Measurements from ENCODE around the gene POLR1E. TPM values are rescaled to one million over a fixed set of nuclear protein-coding genes. Genes with fewer than 3 reads are reported as not detected.

The POLR1E gene
- total and polyA plus RNA-seq, 2 of the 8 experiments (the other 6 are each of a cell fraction or from before 2014, with no cell fraction given) = 16.0 to 40.0 TPM

DNA sequence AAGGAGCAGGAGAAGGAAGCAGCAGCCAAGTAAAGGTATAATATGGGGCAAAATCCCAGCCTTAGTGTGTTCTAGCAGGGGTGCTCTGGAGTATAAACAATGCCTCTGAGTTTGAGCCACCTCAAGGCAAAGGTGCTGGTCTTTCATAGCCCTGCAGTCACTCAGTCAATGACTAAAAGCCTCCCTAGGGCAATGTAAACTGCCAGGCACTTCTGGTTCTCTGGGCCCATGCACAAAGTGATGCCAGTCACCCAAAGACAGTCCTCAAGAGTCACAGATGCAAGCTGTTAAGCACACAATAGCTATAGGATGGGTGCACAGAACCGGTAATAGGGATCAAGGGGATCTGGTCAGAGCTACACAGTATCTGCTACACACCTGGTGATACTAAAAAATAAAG is 33.1 kb upstream of the POLR1E start:
- Histone ChIP-seq H3K23ac (ENCODE audit: insufficient read length) (no peak overlapping the region), H3K27ac (ENCODE audit: low read depth, low read length) (no peak overlapping the region), H2AFZ (ENCODE audit: low read length) (no peak overlapping the region), H2AK5ac (ENCODE audit: low read depth, low read length) (no peak overlapping the region), H2BK20ac (ENCODE audit: low read length) (no peak overlapping the region), H3K14ac (ENCODE audit: insufficient read length) (no peak overlapping the region), H3K56ac (replicated peaks; ENCODE audit: insufficient read length, low read depth, low read length) (no peak overlapping the region), H3K79me2 (ENCODE audit: control insufficient read depth in 1 of 2, insufficient read depth in 2 of 2, low read length in 2 of 2) (peaks cover 7 to 93% of the 10 kb centered on the region in 2 experiments), H2BK5ac (ENCODE audit: low read depth, low read length) (no peak overlapping the region), H4K5ac (ENCODE audit: insufficient read length, low read depth, low read length) (no peak overlapping the region), H2BK15ac (ENCODE audit: low read length) (no peak overlapping the region), H3K4ac (replicated peaks; ENCODE audit: insufficient read length, low read depth, low read length) (no peak overlapping the region), H3K4me2 (ENCODE audit: insufficient read depth in 1 of 2, low read depth in 2 of 2, low read length in 2 of 2) (no peak overlapping the region), H4K91ac (replicated peaks; ENCODE audit: insufficient read length, low read length) (no peak overlapping the region), H3K27me3 (replicated peaks in 1 of 4; ENCODE audit: control insufficient read depth in 3 of 4, extremely low read depth in 1 of 4, insufficient read depth in 3 of 4, low read length in 3 of 4) (no peaks in the 10 kb centered on the region), H3K9ac (replicated peaks in 1 of 4; ENCODE audit: extremely low read depth in 1 of 4, low read depth in 3 of 4, low read length in 3 of 4) (no peak overlapping the region), H3K4me3 (ENCODE audit: extremely low read depth in 1 of 4, insufficient read depth in 2 of 4, low read depth in 3 of 4, low read length in 4 of 4) (no peak overlapping the region), H3K79me1 (ENCODE audit: low read depth, low read length) (peaks cover 15% of the 10 kb centered on the region), H2BK120ac (replicated peaks; ENCODE audit: low read depth, low read length) (no peak overlapping the region), H4K20me1 (replicated peaks in 1 of 2; ENCODE audit: control insufficient read depth in 1 of 2, insufficient read depth in 2 of 2, low read length in 2 of 2) (peaks cover 16 to 34% of the 10 kb centered on the region in 2 experiments), H4K8ac (ENCODE audit: extremely low read depth, insufficient read depth, low read length) (no peak overlapping the region), H3K9me3 (ENCODE audit: insufficient read depth in 2 of 2, low read depth in 1 of 2, low read length in 1 of 2) (no peaks in the 10 kb centered on the region; a peak in 1 of 4 replicates), H3K4me1 (replicated peaks in 1 of 4; ENCODE audit: control insufficient read depth in 3 of 4, insufficient read depth in 4 of 4, low read length in 3 of 4) (peaks cover 0 to 3% (median 1%) of the 10 kb centered on the region in 4 experiments; a peak in 2 of 7 replicates), H3K18ac (ENCODE audit: extremely low read depth, low read length) (no peak overlapping the region), H2BK12ac (ENCODE audit: low read depth, low read length) (no peak overlapping the region), H3K36me3 (ENCODE audit: control insufficient read depth in 2 of 4, insufficient read depth in 4 of 4, low read length in 3 of 4) (no peaks in the 10 kb centered on the region; a peak in 1 of 8 replicates), H3K23me2 (ENCODE audit: low read depth, low read length) (no peaks in the 10 kb centered on the region)
- ChIA-PET POLR2A (ENCODE audit: partially characterized antibody) (interaction anchor here (1.0 to 3.7 kb wide), 4 partner anchors 10 to 19 kb away, joined by 4 to 18 read pairs (median 4); partner anchors contain the start of gene ZBTB5), CTCF (ENCODE audit: partially characterized antibody) (interaction anchor here (0.9 kb wide), 1 partner anchor 38 kb away, joined by 3 read pairs; no protein-coding TSS in a partner anchor)
- TF ChIP-seq TAF1 (IDR thresholded peaks at IDR 0.05; ENCODE audit: low read depth, low read length) (no peak), SRF (IDR thresholded peaks at IDR 0.05; ENCODE audit: low read depth, low read length) (no peak), SIN3A (conservative IDR thresholded peaks at IDR 0.05 in 1 of 2, IDR thresholded peaks at IDR 0.05 in 1 of 2; ENCODE audit: low read depth in 1 of 2, low read length in 2 of 2) (no peak), TBP (IDR thresholded peaks at IDR 0.05; ENCODE audit: low read depth, low read length) (no peak), RAD21 (IDR thresholded peaks at IDR 0.05 in 1 of 2, conservative IDR thresholded peaks at IDR 0.05 in 1 of 2; ENCODE audit: low read depth in 2 of 2, low read length in 2 of 2) (no peak), POLR2AphosphoS5 (IDR thresholded peaks at IDR 0.05; ENCODE audit: low read depth, low read length) (no peak), BACH1 (IDR thresholded peaks at IDR 0.05; ENCODE audit: low read length) (no peak), HDAC6 (IDR thresholded peaks at IDR 0.05; ENCODE audit: low read depth, low read length) (no peak), CEBPB (IDR thresholded peaks at IDR 0.05; ENCODE audit: low read depth, low read length) (no peak), POU5F1 (IDR thresholded peaks at IDR 0.05; ENCODE audit: low read depth, low read length) (no peak), SP2 (IDR thresholded peaks at IDR 0.05; ENCODE audit: low read length) (no peak), NRF1 (IDR thresholded peaks at IDR 0.05; ENCODE audit: low read depth, low read length) (no peak)
- TF ChIP-seq, protein P1, sequence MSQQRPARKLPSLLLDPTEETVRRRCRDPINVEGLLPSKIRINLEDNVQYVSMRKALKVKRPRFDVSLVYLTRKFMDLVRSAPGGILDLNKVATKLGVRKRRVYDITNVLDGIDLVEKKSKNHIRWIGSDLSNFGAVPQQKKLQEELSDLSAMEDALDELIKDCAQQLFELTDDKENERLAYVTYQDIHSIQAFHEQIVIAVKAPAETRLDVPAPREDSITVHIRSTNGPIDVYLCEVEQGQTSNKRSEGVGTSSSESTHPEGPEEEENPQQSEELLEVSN (IDR thresholded peaks at IDR 0.05) = no peak
- WGBS, 2 experiments (ENCODE audit: extremely low coverage in 1 of 2, insufficient coverage in 1 of 2, insufficient read length in 1 of 2, insufficient replicate concordance in 2 of 2, low coverage in 1 of 2, low lambda C conversion rate in 2 of 2, missing lambda C conversion rate in 1 of 2) = 87% methylated on average over 1 of the region's 1 CpG; no CpG with 5 or more reads in 1 of the 2 experiments
- no peak for DNase-seq (ENCODE audit: low read depth in 1 of 2, low spot score in 2 of 2)
- no peak for FAIRE-seq

Data from H1 (cell line).